WTC11 (cell line): ENCODE data around the gene STK11. TPM values are rescaled to one million over a fixed set of nuclear protein-coding genes. Genes with fewer than 3 reads are reported as not detected.

Experiments used
- ATF1 ChIP-seq: sonication (generic); formaldehyde crosslinking; IDR thresholded peaks from 2 replicates; pipeline ENCODE4 v1.8.1; 2023; ENCODE audit warnings: mild to moderate bottlenecking, moderate library complexity, missing genetic modification reagents
- ELF4 ChIP-seq: sonication (generic); formaldehyde crosslinking; IDR thresholded peaks from 2 replicates; pipeline ENCODE4 v1.8.1; 2022; ENCODE audit warnings: low read depth, mild to moderate bottlenecking, moderate library complexity, missing genetic modification reagents
- ETV6 ChIP-seq: sonication (generic); formaldehyde crosslinking; IDR thresholded peaks from 2 replicates; pipeline ENCODE4 v1.8.1; 2022; ENCODE audit warnings: mild to moderate bottlenecking, missing genetic modification reagents
- FOXK1 ChIP-seq: sonication (generic); formaldehyde crosslinking; IDR thresholded peaks from 2 replicates; pipeline ENCODE4 v1.8.0; 2022; ENCODE audit warnings: mild to moderate bottlenecking, moderate library complexity, missing genetic modification reagents
- GTF2I ChIP-seq: fragments of 250-450 bp; sonication (Bioruptor Pico); conservative IDR thresholded peaks from 2 replicates; pipeline ENCODE4 v1.4.0; 2021; ENCODE audit warnings: mild to moderate bottlenecking
- IRF2 ChIP-seq: sonication (generic); formaldehyde crosslinking; IDR thresholded peaks from 2 replicates; pipeline ENCODE4 v1.8.0; 2022; ENCODE audit warnings: low read depth, missing genetic modification reagents, borderline replicate concordance
- KAT7 ChIP-seq: sonication (generic); formaldehyde crosslinking; IDR thresholded peaks from 2 replicates; pipeline ENCODE4 v1.8.1; 2023; ENCODE audit warnings: missing genetic modification reagents, mild to moderate bottlenecking, borderline replicate concordance
- NFYB ChIP-seq: sonication (generic); formaldehyde crosslinking; conservative IDR thresholded peaks from 2 replicates; pipeline ENCODE4 v1.8.0; 2022; ENCODE audit warnings: low read depth, missing genetic modification reagents
- OVOL2 ChIP-seq: fragments of 250-450 bp; sonication (Bioruptor Pico); IDR thresholded peaks from 2 replicates; pipeline ENCODE4 v1.9.0; 2021; ENCODE audit warnings: mild to moderate bottlenecking, borderline replicate concordance
- RORB ChIP-seq: fragments of 250-450 bp; sonication (Bioruptor Pico); IDR thresholded peaks from 2 replicates; pipeline ENCODE4 v1.9.0; 2021; ENCODE audit warnings: mild to moderate bottlenecking
- SOX15 ChIP-seq: fragments of 250-450 bp; sonication (Bioruptor Pico); IDR thresholded peaks from 2 replicates; pipeline ENCODE4 v1.9.0; 2021; ENCODE audit warnings: mild to moderate bottlenecking
- SP1 ChIP-seq: sonication (generic); formaldehyde crosslinking; conservative IDR thresholded peaks from 2 replicates; pipeline ENCODE4 v1.8.1; 2022; ENCODE audit warnings: missing genetic modification reagents
- TEAD4 ChIP-seq: sonication (generic); formaldehyde crosslinking; IDR thresholded peaks from 2 replicates; pipeline ENCODE4 v1.8.0; 2022; ENCODE audit warnings: mild to moderate bottlenecking, missing genetic modification reagents
- TP53 ChIP-seq: sonication (generic); formaldehyde crosslinking; IDR thresholded peaks from 2 replicates; pipeline ENCODE4 v1.8.1; 2023; ENCODE audit warnings: mild to moderate bottlenecking, missing genetic modification reagents
- ZNF423 ChIP-seq: fragments of 250-450 bp; sonication (Bioruptor Pico); IDR thresholded peaks from 2 replicates; pipeline ENCODE4 v2.1.2; 2022; ENCODE audit warnings: mild to moderate bottlenecking, moderate library complexity
- total RNA-seq: library from RNA; stranded (reverse); gene quantifications from 3 replicates; pipeline ENCODE4 v1.2.3, GENCODE V29; 2021
- TF ChIP-seq, protein P1 (sequence below): fragments of 250-450 bp; sonication (Bioruptor Pico); conservative IDR thresholded peaks from 2 replicates; pipeline ENCODE4 v1.9.0; 2021; ENCODE audit warnings: mild to moderate bottlenecking
- TF ChIP-seq, protein P2 (sequence below): sonication (generic); formaldehyde crosslinking; IDR thresholded peaks from 2 replicates; pipeline ENCODE4 v1.8.0; 2022; ENCODE audit warnings: missing genetic modification reagents
- TF ChIP-seq, protein P3 (sequence below): sonication (generic); formaldehyde crosslinking; IDR thresholded peaks from 2 replicates; pipeline ENCODE4 v1.8.1; 2022; ENCODE audit warnings: missing genetic modification reagents, borderline replicate concordance
- TF ChIP-seq, protein P4 (sequence below): fragments of 200-600 bp; IDR thresholded peaks from 2 replicates; pipeline ENCODE4 v1.8.0; 2022; ENCODE audit warnings: antibody characterized with exemption
- TF ChIP-seq, protein P5 (sequence below): fragments of 250-450 bp; sonication (Bioruptor Pico); IDR thresholded peaks from 2 replicates; pipeline ENCODE4 v1.9.0; 2021; ENCODE audit warnings: mild to moderate bottlenecking, borderline replicate concordance
- TF ChIP-seq, protein P6 (sequence below): sonication (generic); formaldehyde crosslinking; IDR thresholded peaks from 2 replicates; pipeline ENCODE4 v1.8.1; 2023; ENCODE audit warnings: mild to moderate bottlenecking, moderate library complexity, missing genetic modification reagents
- TF ChIP-seq, protein P7 (sequence below): sonication (generic); formaldehyde crosslinking; IDR thresholded peaks from 2 replicates; pipeline ENCODE4 v1.8.0; 2022; ENCODE audit warnings: mild to moderate bottlenecking, missing genetic modification reagents

STK11 gene
- total RNA-seq, 1 experiment from 2014 or later, result 112 TPM

DNA sequence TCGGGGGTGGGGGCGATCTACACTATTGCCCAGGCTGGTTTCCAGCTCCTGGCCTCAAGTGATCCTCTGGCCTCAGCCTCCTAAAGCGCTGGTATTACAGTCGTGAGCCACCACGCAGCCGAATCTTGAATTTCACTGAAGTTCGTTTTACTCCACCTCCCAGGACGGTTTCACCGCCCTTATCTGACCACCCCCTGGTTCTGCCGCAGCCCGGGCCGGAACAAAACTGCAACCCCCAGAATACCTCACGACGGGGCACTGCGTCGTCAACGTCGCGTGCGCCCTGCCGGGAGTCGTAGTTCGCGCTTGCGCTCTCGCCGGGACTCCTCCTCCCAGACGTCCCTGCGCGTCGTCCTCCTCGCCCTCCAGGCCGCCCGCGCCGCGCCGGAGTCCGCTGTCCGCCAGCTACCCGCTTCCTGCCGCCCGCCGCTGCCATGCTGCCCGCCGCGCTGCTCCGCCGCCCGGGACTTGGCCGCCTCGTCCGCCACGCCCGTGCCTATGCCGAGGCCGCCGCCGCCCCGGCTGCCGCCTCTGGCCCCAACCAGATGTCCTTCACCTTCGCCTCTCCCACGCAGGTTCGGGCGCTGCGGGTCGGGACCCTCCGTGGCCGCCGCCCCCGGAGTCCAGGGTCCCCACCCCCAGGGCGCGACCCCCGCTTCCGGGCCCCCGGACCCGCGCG is 36.0 kb downstream of the STK11 start, which contains the start of gene ATP5F1D (continued):
- TF ChIP-seq, protein P1, sequence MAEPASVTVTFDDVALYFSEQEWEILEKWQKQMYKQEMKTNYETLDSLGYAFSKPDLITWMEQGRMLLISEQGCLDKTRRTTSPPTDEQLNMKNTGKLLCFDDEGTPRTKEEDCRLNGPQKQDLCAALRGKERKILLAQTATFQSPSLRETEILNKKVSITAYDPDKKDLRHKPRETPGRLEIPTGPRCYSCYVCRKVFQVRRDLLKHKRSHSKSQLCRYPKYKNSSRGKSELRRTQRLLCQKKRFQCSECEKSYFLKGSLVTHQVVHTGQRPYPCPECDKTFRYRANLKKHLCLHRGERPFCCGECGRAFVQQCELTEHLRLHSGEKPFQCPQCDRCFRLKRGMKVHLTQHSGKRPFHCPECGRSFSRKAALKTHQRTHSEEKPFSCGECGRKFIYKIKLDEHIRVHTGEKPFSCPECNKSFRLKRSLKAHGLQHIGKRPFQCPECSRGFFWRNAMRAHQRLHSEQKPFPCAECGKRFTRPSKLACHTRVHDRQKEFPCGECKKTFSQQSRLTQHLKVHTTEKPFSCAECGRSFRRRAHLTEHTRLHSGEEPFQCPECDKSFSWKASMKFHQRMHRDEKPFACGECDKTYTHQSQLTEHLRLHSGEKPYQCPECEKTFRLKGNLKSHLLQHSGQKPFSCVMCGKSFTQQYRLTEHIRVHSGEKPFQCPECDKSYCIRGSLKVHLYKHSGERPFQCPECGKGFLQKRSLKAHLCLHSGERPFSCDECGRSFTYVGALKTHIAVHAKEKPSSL (CRISPR knock-in tag), result no peak
- TF ChIP-seq, protein P2, sequence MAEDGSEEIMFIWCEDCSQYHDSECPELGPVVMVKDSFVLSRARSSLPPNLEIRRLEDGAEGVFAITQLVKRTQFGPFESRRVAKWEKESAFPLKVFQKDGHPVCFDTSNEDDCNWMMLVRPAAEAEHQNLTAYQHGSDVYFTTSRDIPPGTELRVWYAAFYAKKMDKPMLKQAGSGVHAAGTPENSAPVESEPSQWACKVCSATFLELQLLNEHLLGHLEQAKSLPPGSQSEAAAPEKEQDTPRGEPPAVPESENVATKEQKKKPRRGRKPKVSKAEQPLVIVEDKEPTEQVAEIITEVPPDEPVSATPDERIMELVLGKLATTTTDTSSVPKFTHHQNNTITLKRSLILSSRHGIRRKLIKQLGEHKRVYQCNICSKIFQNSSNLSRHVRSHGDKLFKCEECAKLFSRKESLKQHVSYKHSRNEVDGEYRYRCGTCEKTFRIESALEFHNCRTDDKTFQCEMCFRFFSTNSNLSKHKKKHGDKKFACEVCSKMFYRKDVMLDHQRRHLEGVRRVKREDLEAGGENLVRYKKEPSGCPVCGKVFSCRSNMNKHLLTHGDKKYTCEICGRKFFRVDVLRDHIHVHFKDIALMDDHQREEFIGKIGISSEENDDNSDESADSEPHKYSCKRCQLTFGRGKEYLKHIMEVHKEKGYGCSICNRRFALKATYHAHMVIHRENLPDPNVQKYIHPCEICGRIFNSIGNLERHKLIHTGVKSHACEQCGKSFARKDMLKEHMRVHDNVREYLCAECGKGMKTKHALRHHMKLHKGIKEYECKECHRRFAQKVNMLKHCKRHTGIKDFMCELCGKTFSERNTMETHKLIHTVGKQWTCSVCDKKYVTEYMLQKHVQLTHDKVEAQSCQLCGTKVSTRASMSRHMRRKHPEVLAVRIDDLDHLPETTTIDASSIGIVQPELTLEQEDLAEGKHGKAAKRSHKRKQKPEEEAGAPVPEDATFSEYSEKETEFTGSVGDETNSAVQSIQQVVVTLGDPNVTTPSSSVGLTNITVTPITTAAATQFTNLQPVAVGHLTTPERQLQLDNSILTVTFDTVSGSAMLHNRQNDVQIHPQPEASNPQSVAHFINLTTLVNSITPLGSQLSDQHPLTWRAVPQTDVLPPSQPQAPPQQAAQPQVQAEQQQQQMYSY (CRISPR knock-in tag), result peak; percentile 78
- TF ChIP-seq, protein P3, sequence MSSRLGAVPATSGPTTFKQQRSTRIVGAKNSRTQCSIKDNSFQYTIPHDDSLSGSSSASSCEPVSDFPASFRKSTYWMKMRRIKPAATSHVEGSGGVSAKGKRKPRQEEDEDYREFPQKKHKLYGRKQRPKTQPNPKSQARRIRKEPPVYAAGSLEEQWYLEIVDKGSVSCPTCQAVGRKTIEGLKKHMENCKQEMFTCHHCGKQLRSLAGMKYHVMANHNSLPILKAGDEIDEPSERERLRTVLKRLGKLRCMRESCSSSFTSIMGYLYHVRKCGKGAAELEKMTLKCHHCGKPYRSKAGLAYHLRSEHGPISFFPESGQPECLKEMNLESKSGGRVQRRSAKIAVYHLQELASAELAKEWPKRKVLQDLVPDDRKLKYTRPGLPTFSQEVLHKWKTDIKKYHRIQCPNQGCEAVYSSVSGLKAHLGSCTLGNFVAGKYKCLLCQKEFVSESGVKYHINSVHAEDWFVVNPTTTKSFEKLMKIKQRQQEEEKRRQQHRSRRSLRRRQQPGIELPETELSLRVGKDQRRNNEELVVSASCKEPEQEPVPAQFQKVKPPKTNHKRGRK (CRISPR knock-in tag), result no peak
- TF ChIP-seq, protein P4, sequence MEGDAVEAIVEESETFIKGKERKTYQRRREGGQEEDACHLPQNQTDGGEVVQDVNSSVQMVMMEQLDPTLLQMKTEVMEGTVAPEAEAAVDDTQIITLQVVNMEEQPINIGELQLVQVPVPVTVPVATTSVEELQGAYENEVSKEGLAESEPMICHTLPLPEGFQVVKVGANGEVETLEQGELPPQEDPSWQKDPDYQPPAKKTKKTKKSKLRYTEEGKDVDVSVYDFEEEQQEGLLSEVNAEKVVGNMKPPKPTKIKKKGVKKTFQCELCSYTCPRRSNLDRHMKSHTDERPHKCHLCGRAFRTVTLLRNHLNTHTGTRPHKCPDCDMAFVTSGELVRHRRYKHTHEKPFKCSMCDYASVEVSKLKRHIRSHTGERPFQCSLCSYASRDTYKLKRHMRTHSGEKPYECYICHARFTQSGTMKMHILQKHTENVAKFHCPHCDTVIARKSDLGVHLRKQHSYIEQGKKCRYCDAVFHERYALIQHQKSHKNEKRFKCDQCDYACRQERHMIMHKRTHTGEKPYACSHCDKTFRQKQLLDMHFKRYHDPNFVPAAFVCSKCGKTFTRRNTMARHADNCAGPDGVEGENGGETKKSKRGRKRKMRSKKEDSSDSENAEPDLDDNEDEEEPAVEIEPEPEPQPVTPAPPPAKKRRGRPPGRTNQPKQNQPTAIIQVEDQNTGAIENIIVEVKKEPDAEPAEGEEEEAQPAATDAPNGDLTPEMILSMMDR, result no peak
- TF ChIP-seq RORB, result no peak
- TF ChIP-seq SOX15, result no peak
- TF ChIP-seq TEAD4 (CRISPR knock-in tag), result no peak
- TF ChIP-seq ELF4 (CRISPR knock-in tag), result no peak
- TF ChIP-seq KAT7, result peak; percentile 86; the same call in 1 of the 2 replicates
- TF ChIP-seq NFYB (CRISPR knock-in tag), result no peak
- TF ChIP-seq GTF2I (CRISPR knock-in tag), result no peak
- peak; percentile 39; the same call in 1 of the 2 replicates for TF ChIP-seq ETV6 (CRISPR knock-in tag)
- peak; percentile 92 for TF ChIP-seq SP1 (CRISPR knock-in tag)
- TF ChIP-seq TP53 (CRISPR knock-in tag), result peak; percentile 69; the same call in 1 of the 2 replicates
- no peak for TF ChIP-seq OVOL2 (CRISPR knock-in tag)
- TF ChIP-seq, protein P5, sequence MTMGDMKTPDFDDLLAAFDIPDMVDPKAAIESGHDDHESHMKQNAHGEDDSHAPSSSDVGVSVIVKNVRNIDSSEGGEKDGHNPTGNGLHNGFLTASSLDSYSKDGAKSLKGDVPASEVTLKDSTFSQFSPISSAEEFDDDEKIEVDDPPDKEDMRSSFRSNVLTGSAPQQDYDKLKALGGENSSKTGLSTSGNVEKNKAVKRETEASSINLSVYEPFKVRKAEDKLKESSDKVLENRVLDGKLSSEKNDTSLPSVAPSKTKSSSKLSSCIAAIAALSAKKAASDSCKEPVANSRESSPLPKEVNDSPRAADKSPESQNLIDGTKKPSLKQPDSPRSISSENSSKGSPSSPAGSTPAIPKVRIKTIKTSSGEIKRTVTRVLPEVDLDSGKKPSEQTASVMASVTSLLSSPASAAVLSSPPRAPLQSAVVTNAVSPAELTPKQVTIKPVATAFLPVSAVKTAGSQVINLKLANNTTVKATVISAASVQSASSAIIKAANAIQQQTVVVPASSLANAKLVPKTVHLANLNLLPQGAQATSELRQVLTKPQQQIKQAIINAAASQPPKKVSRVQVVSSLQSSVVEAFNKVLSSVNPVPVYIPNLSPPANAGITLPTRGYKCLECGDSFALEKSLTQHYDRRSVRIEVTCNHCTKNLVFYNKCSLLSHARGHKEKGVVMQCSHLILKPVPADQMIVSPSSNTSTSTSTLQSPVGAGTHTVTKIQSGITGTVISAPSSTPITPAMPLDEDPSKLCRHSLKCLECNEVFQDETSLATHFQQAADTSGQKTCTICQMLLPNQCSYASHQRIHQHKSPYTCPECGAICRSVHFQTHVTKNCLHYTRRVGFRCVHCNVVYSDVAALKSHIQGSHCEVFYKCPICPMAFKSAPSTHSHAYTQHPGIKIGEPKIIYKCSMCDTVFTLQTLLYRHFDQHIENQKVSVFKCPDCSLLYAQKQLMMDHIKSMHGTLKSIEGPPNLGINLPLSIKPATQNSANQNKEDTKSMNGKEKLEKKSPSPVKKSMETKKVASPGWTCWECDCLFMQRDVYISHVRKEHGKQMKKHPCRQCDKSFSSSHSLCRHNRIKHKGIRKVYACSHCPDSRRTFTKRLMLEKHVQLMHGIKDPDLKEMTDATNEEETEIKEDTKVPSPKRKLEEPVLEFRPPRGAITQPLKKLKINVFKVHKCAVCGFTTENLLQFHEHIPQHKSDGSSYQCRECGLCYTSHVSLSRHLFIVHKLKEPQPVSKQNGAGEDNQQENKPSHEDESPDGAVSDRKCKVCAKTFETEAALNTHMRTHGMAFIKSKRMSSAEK (CRISPR knock-in tag), result no peak
- TF ChIP-seq, protein P6, sequence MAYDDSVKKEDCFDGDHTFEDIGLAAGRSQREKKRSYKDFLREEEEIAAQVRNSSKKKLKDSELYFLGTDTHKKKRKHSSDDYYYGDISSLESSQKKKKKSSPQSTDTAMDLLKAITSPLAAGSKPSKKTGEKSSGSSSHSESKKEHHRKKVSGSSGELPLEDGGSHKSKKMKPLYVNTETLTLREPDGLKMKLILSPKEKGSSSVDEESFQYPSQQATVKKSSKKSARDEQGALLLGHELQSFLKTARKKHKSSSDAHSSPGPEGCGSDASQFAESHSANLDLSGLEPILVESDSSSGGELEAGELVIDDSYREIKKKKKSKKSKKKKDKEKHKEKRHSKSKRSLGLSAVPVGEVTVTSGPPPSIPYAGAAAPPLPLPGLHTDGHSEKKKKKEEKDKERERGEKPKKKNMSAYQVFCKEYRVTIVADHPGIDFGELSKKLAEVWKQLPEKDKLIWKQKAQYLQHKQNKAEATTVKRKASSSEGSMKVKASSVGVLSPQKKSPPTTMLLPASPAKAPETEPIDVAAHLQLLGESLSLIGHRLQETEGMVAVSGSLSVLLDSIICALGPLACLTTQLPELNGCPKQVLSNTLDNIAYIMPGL (CRISPR knock-in tag), result no peak
- no peak for TF ChIP-seq ATF1
- TF ChIP-seq FOXK1 (CRISPR knock-in tag), result peak; percentile 86
- TF ChIP-seq, protein P7, sequence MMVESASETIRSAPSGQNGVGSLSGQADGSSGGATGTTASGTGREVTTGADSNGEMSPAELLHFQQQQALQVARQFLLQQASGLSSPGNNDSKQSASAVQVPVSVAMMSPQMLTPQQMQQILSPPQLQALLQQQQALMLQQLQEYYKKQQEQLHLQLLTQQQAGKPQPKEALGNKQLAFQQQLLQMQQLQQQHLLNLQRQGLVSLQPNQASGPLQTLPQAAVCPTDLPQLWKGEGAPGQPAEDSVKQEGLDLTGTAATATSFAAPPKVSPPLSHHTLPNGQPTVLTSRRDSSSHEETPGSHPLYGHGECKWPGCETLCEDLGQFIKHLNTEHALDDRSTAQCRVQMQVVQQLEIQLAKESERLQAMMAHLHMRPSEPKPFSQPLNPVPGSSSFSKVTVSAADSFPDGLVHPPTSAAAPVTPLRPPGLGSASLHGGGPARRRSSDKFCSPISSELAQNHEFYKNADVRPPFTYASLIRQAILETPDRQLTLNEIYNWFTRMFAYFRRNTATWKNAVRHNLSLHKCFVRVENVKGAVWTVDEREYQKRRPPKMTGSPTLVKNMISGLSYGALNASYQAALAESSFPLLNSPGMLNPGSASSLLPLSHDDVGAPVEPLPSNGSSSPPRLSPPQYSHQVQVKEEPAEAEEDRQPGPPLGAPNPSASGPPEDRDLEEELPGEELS, result 0 out of 2 replicates have a peak, but pooled peaks have one; percentile 49
- TF ChIP-seq IRF2, result no peak
- TF ChIP-seq ZNF423 (CRISPR knock-in tag), result no peak
